ENCODE results near the gene ENAH.

GRCh38 chr1:225460021-225460736, 192.7 kb downstream of the ENAH start:
- no peak for TF ChIP-seq EZH2 (IDR thresholded peaks at IDR 0.05)
- no peak for TF ChIP-seq POLR2AphosphoS5 (IDR thresholded peaks at IDR 0.05; ENCODE audit: borderline replicate concordance, low read depth, low read length)

All from SK-N-MC (cell line).